D721Med (cell line): ENCODE data around the gene NDUFS7.

Source experiments
- DNase-seq: peaks from one replicate; pipeline ENCODE4 v3.0.0; 2011; ENCODE audit warnings: low spot score; ENCODE audit not compliant: insufficient read length
- FAIRE-seq: peaks from 2 replicates; lab custom pipeline; 2011; peaks lifted over from hg19 to GRCh38; lab: Jason Lieb, UNC
- CTCF ChIP-seq: IDR thresholded peaks from 2 replicates; pipeline ENCODE4 v1.5.1; 2012; ENCODE audit warnings: mild to moderate bottlenecking, control low read depth; ENCODE audit not compliant: insufficient read depth; ENCODE audit errors: missing control alignments

Gene NDUFS7

GRCh38 chr19:1422360-1422759, 38.7 kb downstream of the NDUFS7 start:
- TF ChIP-seq CTCF: no peak
- FAIRE-seq: no peak
- no peak for DNase-seq

- DNase-seq (no peak), FAIRE-seq (no peak)
- TF ChIP-seq CTCF: no peak
Measured at GRCh38 chr19:1422943-1423342, 39.2 kb downstream of the NDUFS7 start.

- FAIRE-seq: no peak
Measured at GRCh38 chr19:1423436-1424191, 39.9 kb downstream of the NDUFS7 start.

GRCh38 chr19:1424192-1424955, 40.7 kb downstream of the NDUFS7 start:
- no peak for TF ChIP-seq CTCF
- no peak for FAIRE-seq
- no peak for DNase-seq

More at GRCh38 chr19:1423436-1424191, 39.9 kb downstream of the NDUFS7 start:
- no peak for TF ChIP-seq CTCF
- DNase-seq: no peak

GRCh38 chr19:1425102-1425837, 41.6 kb downstream of the NDUFS7 start:
- no peak for FAIRE-seq
- no peak for TF ChIP-seq CTCF
- DNase-seq: no peak

GRCh38 chr19:1425902-1426301, 42.2 kb downstream of the NDUFS7 start:
- FAIRE-seq: no peak
- TF ChIP-seq CTCF: no peak

More at GRCh38 chr19:1425902-1426301, 42.2 kb downstream of the NDUFS7 start:
- no peak for DNase-seq
